Ishikawa (cell line): ENCODE data around the gene CCDC149.

Experiments used
- CEBPB ChIP-seq: IDR thresholded peaks from 2 replicates; pipeline ENCODE4 v1.6.1; 2012
- CREB1 ChIP-seq: IDR thresholded peaks from 2 replicates; pipeline ENCODE4 v1.6.1; 2012; ENCODE audit warnings: low read depth
- EGR1 ChIP-seq: IDR thresholded peaks from 2 replicates; pipeline ENCODE4 v1.6.1; 2012
- EP300 ChIP-seq: IDR thresholded peaks from 2 replicates; pipeline ENCODE4 v1.6.1; 2012; ENCODE audit warnings: borderline replicate concordance
- NFIC ChIP-seq: IDR thresholded peaks from 2 replicates; pipeline ENCODE4 v1.6.1; 2012
- RAD21 ChIP-seq: IDR thresholded peaks from 2 replicates; pipeline ENCODE4 v1.6.1; 2012; ENCODE audit warnings: low read depth
- TAF1 ChIP-seq: IDR thresholded peaks from 2 replicates; pipeline ENCODE4 v1.6.1; 2012; ENCODE audit warnings: low read depth, mild to moderate bottlenecking
- TCF12 ChIP-seq: IDR thresholded peaks from 2 replicates; pipeline ENCODE4 v1.6.1; 2012; ENCODE audit warnings: low read depth
- TEAD4 ChIP-seq: IDR thresholded peaks from 2 replicates; pipeline ENCODE4 v1.6.1; 2012
- USF1 ChIP-seq: IDR thresholded peaks from 2 replicates; pipeline ENCODE4 v1.6.1; 2012
- YY1 ChIP-seq: IDR thresholded peaks from 2 replicates; pipeline ENCODE4 v1.6.1; 2012; ENCODE audit warnings: low read depth
- TF ChIP-seq, protein P1 (sequence below): IDR thresholded peaks from 2 replicates; pipeline ENCODE4 v1.6.1; 2012
- TF ChIP-seq, protein P2 (sequence below): IDR thresholded peaks from 2 replicates; pipeline ENCODE4 v1.6.1; 2012; ENCODE audit warnings: low read depth, mild to moderate bottlenecking

DNA sequence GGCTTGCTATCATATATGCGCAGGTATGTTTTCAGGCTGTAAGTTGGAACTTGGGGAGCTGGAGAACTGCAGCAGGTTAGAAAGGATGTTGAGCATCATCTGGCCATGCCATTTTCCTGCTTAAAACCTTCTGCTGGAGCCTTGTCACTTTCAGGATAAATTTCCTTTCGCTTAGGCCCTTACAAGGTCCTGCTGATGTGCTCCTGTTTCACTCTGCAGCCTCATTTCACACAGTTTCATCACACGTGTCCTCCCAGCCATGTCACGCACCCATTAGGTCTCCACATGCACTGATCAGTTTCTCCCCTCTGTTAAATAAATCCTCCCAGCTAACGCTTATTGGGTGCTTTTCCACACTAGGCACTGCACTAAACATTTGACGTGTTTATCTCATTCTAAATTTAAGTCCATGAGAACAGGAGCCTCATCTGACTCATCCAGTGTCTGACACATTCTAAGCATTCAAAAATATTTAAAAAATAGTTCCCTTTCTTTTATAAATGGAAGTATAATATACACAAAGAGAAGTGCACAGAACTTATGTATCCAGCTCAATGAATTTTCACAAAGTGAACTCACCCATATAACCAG, 102.9 kb downstream of the CCDC149 start:
- TF ChIP-seq USF1 = no peak
- TF ChIP-seq, protein P1, sequence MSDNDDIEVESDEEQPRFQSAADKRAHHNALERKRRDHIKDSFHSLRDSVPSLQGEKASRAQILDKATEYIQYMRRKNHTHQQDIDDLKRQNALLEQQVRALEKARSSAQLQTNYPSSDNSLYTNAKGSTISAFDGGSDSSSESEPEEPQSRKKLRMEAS = no peak
- TF ChIP-seq CREB1 = no peak
- TF ChIP-seq EP300 = no peak
- TF ChIP-seq YY1 = no peak
- TF ChIP-seq RAD21 = no peak
- TF ChIP-seq CEBPB = no peak
- no peak for TF ChIP-seq TCF12
- no peak for TF ChIP-seq EGR1
- no peak for TF ChIP-seq TEAD4
- TF ChIP-seq TAF1 = no peak
- no peak for TF ChIP-seq NFIC
- TF ChIP-seq, protein P2, sequence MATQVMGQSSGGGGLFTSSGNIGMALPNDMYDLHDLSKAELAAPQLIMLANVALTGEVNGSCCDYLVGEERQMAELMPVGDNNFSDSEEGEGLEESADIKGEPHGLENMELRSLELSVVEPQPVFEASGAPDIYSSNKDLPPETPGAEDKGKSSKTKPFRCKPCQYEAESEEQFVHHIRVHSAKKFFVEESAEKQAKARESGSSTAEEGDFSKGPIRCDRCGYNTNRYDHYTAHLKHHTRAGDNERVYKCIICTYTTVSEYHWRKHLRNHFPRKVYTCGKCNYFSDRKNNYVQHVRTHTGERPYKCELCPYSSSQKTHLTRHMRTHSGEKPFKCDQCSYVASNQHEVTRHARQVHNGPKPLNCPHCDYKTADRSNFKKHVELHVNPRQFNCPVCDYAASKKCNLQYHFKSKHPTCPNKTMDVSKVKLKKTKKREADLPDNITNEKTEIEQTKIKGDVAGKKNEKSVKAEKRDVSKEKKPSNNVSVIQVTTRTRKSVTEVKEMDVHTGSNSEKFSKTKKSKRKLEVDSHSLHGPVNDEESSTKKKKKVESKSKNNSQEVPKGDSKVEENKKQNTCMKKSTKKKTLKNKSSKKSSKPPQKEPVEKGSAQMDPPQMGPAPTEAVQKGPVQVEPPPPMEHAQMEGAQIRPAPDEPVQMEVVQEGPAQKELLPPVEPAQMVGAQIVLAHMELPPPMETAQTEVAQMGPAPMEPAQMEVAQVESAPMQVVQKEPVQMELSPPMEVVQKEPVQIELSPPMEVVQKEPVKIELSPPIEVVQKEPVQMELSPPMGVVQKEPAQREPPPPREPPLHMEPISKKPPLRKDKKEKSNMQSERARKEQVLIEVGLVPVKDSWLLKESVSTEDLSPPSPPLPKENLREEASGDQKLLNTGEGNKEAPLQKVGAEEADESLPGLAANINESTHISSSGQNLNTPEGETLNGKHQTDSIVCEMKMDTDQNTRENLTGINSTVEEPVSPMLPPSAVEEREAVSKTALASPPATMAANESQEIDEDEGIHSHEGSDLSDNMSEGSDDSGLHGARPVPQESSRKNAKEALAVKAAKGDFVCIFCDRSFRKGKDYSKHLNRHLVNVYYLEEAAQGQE = no peak
